Measurements from ENCODE around the gene ULK3. TPM values are rescaled to one million over a fixed set of nuclear protein-coding genes. Genes with fewer than 3 reads are reported as not detected.
A peak's percentile ranks its signal among the peaks of the same experiment; 100 is the strongest.

The ULK3 gene
- total and polyA plus RNA-seq, 2 of the 4 experiments (the other 2 are of a cell fraction) = 11.8 to 22.7 TPM

DNA sequence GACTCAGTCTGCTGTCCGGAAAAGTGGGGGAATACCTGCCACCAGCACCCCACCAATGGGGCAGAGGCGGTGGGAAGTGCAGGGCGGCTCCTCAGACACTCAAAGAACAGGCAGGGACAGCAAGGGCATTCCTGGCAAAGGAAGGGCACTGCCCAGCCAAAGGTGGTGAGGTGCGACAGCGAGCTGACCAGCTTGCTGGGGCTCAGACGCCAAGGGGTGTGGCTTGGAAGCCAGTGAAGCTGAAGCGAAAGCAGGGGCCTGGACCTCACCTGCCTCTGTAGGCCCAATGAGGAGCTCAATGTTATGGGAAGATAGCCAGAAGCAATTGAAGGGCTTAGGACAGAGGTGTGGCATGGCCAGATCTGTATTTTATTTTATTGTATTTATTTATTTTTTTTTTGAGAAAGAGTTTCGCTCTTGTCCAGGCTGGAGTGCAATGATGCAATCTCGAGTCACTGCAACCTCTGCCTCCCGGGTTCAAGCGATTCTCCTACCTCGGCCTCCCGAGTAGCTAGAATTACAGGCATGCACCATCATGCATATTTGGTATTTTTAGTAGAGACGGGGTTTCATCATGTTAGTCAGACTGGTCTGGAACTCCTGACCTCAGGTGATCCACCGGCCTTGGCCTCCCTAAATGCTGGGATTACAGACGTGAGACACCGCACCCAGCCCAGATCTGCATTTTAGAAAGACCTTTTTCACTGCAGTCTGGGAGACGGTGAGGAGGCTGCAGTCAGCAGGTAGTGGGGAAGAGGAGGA lies 34.7 kb downstream of the ULK3 start:
- no peak overlapping the region for H3K27ac ChIP-seq (ENCODE audit: insufficient read depth, low read length)
- no peak overlapping the region for H3K4me2 ChIP-seq (ENCODE audit: low read depth, low read length)
- H2AFZ ChIP-seq (replicated peaks; ENCODE audit: low read length, poor library complexity) = no peak overlapping the region
- peak; percentile 15 for DNase-seq
- H2BK5ac ChIP-seq (ENCODE audit: low read depth, low read length, poor library complexity, severe bottlenecking) = no peak overlapping the region
- no peak overlapping the region for H4K91ac ChIP-seq (ENCODE audit: insufficient read depth, low read depth, low read length)
- dilution Hi-C loops (cut with HindIII; ENCODE audit: low sequenced_read_pairs, unreplicated experiment) (no loop called here), in situ Hi-C loops (cut with MboI; ENCODE audit: low sequenced_read_pairs) (no loop called here), intact Hi-C loops (cut with micrococcal nuclease) (no loop called here)
- H3K14ac ChIP-seq (replicated peaks; ENCODE audit: low read depth, low read length) = no peak overlapping the region
- no peak overlapping the region for H2BK120ac ChIP-seq (ENCODE audit: low read depth, low read length)
- ChIA-PET CTCF (no interaction called here), POLR2A (ENCODE audit: unreplicated experiment) (no interaction called here)
- H3K9ac ChIP-seq (ENCODE audit: low read depth, low read length) = no peak overlapping the region
- no peak overlapping the region for H2BK20ac ChIP-seq (ENCODE audit: low read depth, low read length)
- H3K27me3 ChIP-seq (ENCODE audit: control insufficient read depth, insufficient read depth, low read length) = peaks cover 2% of the 10 kb centered on the region; the same call in 1 of the 2 replicates
- H4K8ac ChIP-seq (ENCODE audit: low read depth in 2 of 2, low read length in 2 of 2) = no peak overlapping the region
- H3K9me1 ChIP-seq (ENCODE audit: insufficient read depth, low read length) = peaks cover 5% of the 10 kb centered on the region
- no peaks in the 10 kb centered on the region; a peak in 1 of 4 replicates for H3K79me1 ChIP-seq (ENCODE audit: low read depth in 1 of 2, low read length in 2 of 2)
- no TSS peak for BruUV-seq (replicated peaks)
- H3K9me3 ChIP-seq (ENCODE audit: control insufficient read depth, insufficient read depth, low read length) = no peaks in the 10 kb centered on the region
- peak overlapping the region; percentile 33 for H2AK9ac ChIP-seq (replicated peaks; ENCODE audit: low read depth, low read length, poor library complexity)
- H3K4ac ChIP-seq (ENCODE audit: low read depth, low read length) = 0 out of 2 replicates have a peak overlapping the region, but pooled peaks have one; percentile 25
- H3K4me1 ChIP-seq (ENCODE audit: control insufficient read depth, insufficient read depth, low read length) = no peaks in the 10 kb centered on the region
- no peak overlapping the region for H3K56ac ChIP-seq (ENCODE audit: extremely low read depth, insufficient read depth, low read length)
- no peak for ATAC-seq (ENCODE audit: low read depth)
- TF ChIP-seq SMC3 (IDR thresholded peaks at IDR 0.05; ENCODE audit: low read depth, low read length) = no peak
- TF ChIP-seq CEBPB (IDR thresholded peaks at IDR 0.05; ENCODE audit: low read depth, low read length) = peak; percentile 63
- peaks cover 6% of the 10 kb centered on the region for H3K36me3 ChIP-seq (ENCODE audit: control insufficient read depth, insufficient read depth, low read length)
- H3K18ac ChIP-seq (ENCODE audit: low read depth, low read length) = no peak overlapping the region
- no peak overlapping the region for H2BK15ac ChIP-seq (ENCODE audit: low read depth, low read length)
- H3K23ac ChIP-seq (ENCODE audit: low read depth, low read length) = no peak overlapping the region
- no peak overlapping the region for H3K4me3 ChIP-seq (ENCODE audit: insufficient read depth, low read depth, low read length)
- WGBS, 2 experiments (ENCODE audit: extremely low coverage in 2 of 2, insufficient read length in 1 of 2) = 72% methylated on average over 2 of the region's 18 CpGs; no CpG with 5 or more reads in 1 of the 2 experiments
- H4K5ac ChIP-seq (ENCODE audit: low read depth, low read length) = no peak overlapping the region
- peak overlapping the region; percentile 39; the same call in 1 of the 2 replicates for H2AK5ac ChIP-seq (ENCODE audit: low read depth, low read length)
- H4K20me1 ChIP-seq (ENCODE audit: insufficient read depth, low read length) = peaks cover 5% of the 10 kb centered on the region; the same call in 1 of the 2 replicates

Measured in IMR-90 (cell line).